M059J (cell line): Measurements from ENCODE around the gene CTBP1. TPM values are rescaled to one million over a fixed set of nuclear protein-coding genes. Genes with fewer than 3 reads are reported as not detected.

ENCODE experiments used
- DNase-seq: peaks from one replicate; pipeline ENCODE4 v3.0.0-alpha.2; 2012; ENCODE audit warnings: low read depth
- total RNA-seq: library from RNA; depleted of rRNA; stranded (reverse); fragments of >200 nt; shearing (Covaris generic); gene quantifications from 2 replicates; pipeline ENCODE4 v1.2.3, GENCODE V29; 2014

CTBP1 gene
- total RNA-seq, 1 experiment from 2014 or later: 166 TPM

DNA sequence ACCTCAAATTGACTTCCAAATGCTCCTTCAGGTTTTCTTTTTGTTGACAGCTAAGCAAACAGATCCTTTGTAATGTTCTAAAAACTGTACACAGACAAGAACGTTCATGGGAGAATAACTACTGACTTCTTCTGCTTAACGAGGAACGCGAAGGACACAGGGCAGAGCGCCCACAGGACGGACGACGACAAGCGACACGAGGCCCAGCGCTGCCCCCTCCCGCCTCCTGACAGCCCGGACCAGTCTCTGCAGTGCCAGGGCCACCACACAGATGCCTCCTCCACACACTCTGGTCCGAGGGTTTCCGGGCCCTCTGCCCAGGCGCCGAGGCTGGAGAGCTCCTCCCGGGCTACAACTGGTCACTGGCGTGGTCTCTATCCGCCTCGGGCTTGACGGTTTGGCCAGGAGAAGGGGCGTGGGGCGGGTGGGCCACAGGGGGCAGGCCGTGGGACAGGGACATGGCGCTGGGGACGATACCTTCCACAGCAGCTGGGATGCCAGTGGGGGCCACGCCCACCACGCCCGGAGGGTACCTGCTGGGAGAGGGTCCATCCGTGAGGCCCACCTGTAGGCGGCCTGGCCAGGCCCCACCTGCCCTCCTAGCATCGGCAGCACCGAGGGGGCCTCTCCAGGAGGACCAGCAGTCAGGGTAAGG is 36.9 kb downstream of the CTBP1 start:
- no peak for DNase-seq

DNA sequence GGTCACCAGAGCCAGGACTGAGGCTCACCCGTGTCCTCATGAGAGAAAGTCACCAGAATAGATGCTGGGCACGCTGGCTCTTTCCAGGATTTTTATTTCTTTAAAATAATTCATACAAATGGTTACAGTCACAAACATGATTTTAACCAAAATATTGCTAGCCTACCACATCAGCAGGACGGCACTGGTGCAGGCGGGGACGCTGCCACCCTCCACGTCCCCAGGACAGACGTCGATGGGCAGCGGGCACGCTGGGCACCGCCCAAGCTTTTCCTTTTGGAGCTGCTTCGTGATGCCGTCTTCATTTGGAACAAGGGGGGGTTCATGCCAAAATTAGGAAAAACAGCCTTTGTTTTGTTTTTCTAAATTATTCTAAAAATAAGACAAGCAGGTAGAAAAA is 37.6 kb downstream of the CTBP1 start:
- DNase-seq: no peak

- no peak for DNase-seq
Observed at GRCh38 chr4:1210971-1211370, 38.0 kb downstream of the CTBP1 start.

GRCh38 chr4:1210241-1210841 is 38.6 kb downstream of the CTBP1 start:
- no peak for DNase-seq

GRCh38 chr4:1209821-1210220 is 39.1 kb downstream of the CTBP1 start:
- no peak for DNase-seq

- DNase-seq: no peak
Observed at GRCh38 chr4:1208970-1209704, 39.8 kb downstream of the CTBP1 start.

GRCh38 chr4:1208266-1208961 is 40.5 kb downstream of the CTBP1 start:
- DNase-seq: no peak

DNA sequence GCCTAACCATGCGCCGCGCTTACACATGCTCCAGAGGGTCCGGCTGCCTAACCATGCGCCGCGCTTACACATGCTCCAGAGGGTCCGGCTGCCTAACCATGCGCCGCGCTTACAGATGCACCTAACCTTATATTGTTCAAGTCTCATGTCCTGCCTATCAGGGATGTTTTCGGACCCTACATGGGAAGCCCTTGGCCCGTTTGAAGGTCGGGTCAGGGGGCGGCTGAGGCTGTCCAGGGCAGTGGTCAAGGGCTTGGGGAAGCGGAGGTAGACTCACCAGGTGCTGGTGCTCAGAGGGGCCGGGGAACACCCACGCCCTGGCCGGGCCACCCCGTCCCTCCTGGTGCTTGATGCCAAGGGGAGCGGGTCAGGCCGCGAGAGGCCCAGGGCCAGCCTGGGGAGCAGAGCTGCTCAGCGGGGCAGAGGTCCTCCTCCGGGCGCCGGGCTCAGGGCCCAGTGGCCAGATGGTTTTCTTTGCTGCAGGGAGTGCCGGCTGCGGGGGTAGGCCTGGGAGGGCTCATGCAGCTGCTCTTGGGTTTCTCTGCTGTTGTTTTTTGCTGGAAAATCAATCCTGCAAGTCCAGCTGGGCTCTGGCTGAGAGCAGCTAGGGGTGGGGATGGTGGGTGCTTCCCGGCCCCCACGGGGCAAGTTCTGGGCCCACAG is 41.2 kb downstream of the CTBP1 start:
- peak; percentile 24 for DNase-seq

DNA sequence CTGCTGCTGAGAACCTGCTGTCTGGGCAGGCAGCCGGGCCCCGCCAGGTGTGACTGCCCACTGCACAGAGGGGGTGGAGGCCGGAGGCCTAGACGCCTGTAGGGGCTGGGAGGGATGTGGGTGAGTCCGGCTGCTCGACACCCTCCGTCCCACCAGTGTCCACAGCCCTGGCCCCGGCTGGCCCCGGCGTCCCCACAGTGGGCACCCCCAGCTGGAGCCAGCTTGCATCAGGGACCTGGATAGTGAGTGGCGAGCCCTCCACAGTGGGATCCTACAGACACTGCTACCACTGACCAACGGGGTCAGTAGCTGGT is 41.8 kb downstream of the CTBP1 start:
- DNase-seq: no peak

GRCh38 chr4:1206299-1207156 is 42.4 kb downstream of the CTBP1 start:
- no peak for DNase-seq

GRCh38 chr4:1205586-1206298 is 43.2 kb downstream of the CTBP1 start:
- DNase-seq: no peak

- DNase-seq: no peak
Observed at GRCh38 chr4:1204828-1205585, 43.9 kb downstream of the CTBP1 start.

DNA sequence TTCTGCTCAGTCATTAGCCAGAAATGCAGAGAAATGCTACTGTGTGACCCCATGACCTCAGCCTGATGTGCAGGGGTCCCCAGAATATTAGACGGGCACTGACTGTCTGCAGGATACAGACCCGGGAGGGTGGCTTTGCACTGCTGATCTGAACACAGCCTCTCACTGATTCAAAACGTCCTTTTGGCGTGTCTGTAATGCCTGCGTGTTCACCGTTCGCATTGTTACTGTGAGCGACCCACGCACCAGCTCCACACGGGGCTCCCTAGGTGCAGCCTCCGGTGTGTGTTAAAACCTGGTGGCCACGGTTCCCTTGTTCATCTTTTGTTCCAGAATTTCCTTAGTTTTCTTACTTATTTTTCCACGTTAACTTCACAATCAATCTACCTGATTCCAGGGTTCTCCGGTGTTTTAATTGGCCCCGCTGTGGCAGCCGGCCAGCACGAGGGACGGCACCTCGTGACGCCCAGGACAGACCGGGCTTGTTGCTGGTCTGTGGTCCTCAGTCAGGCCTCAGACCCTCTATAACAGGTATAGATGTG is 44.6 kb downstream of the CTBP1 start:
- no peak for DNase-seq

GRCh38 chr4:1203026-1203616 is 45.8 kb downstream of the CTBP1 start:
- DNase-seq: no peak

DNA sequence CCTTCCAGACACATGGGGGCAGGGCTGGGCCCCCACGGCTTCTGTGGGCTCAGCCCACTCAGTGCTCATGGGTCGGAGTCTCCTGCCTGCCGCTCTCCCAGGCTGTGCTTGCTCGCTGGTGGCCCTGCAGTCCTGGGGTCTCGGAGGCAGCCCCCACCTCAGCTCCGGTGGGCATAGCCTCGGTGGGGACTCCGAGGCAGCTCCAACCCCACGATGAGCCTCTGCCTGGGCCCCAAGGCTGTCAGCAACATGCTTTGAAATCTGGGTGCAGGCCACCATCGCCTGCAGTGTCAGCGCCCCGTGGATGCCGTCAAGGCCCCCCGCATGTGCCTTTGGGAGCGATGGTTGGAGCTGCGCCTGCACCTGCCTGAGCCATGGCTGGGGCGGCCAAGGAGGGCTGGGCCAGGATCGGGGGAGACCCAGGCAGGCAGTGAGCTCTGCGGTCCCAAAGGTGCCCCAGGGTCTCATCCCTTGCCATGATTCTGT is 46.4 kb downstream of the CTBP1 start:
- DNase-seq: no peak

DNA sequence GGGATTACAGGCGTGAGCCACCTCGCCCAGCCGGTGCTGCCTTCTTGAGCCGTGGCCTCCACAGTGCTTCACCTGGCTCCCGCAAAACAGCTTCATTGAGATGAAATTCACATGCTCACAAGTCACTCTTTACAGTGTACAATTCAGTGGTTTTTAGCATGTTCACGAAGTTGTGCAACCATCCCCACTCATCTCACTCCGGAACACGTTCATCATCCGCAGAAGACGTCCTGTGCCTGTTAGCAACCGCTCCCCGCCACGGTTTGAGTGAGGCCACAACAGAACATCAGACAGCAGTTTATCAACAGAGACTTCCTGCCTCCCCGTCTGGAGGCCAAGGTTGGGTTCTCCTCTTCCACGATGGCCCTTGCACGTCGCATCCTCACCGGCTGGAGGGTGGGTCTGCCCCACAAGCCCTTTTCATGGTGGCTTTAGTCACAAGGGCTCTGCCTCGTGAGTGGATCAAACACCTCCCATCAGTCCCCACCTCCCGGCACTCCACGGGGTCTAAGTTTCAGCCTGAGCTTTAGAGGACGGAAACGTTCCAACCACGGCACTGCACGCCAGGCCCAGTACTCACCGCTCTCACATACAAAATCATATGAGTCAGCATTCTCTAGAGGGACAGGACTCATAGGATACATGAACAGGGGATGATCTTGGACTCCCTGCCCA is 46.9 kb downstream of the CTBP1 start:
- DNase-seq: no peak

DNA sequence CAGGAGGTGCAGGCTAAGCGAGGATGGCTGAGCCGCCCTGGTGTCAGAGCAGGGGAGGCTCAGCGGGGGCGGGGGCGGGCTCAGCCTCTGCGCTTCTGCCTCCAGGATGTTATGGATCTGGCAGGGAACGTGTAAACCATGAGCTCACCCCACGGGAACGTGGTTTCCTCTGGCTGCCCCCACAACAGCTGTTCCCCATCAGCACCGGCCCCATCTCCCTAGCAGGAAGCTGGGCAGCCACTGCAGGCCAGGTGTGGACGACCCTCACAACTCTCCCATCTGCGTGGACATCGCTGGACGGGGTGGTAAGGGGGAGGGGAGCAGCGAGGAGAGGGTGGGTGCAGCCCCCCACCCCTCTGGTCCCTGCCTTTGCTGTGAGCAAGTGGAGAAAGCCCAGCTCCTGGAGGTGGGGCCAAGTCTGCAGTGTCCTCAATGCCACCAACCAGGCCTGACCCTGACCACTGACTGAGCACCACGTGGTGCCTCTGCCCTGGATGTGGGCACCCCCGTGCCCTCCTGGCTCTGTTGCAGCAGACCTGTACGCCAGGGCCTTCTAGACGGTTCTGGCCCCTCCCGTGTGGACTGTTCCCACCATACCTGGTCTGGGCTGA is 48.4 kb downstream of the CTBP1 start:
- DNase-seq: peak; percentile 68
